Germinal center (tissue), 1 donor: ENCODE measurements around the gene IL7R.

Experiments
- DNase-seq: peaks from one replicate; pipeline ENCODE4 v3.0.0; 2012; ENCODE audit warnings: mixed read lengths, low spot score

IL7R gene, protein sequence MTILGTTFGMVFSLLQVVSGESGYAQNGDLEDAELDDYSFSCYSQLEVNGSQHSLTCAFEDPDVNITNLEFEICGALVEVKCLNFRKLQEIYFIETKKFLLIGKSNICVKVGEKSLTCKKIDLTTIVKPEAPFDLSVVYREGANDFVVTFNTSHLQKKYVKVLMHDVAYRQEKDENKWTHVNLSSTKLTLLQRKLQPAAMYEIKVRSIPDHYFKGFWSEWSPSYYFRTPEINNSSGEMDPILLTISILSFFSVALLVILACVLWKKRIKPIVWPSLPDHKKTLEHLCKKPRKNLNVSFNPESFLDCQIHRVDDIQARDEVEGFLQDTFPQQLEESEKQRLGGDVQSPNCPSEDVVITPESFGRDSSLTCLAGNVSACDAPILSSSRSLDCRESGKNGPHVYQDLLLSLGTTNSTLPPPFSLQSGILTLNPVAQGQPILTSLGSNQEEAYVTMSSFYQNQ

DNA sequence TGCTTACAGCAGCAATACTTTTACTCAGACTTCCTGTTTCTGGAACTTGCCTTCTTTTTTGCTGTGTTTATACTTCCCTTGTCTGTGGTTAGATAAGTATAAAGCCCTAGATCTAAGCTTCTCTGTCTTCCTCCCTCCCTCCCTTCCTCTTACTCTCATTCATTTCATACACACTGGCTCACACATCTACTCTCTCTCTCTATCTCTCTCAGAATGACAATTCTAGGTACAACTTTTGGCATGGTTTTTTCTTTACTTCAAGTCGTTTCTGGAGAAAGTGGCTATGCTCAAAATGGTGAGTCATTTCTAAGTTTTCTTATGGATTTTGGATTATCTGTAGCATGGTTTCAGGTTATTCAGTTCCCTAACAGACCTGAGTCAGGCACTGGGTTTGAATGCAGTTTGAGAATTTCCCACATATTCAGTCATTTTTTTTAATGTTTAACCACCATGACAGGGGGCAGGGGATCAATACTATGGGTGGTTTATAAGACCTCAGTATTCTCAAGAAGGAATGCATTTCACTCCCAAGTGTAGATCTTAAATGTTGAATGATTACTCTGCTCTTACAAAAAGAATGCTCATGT, at the start of gene IL7R:
TSS of gene IL7R (plus strand) at position 127 of the 587 bp plus-strand sequence. CDS start at position 214, 87 bp downstream.
- no peak for DNase-seq

DNA sequence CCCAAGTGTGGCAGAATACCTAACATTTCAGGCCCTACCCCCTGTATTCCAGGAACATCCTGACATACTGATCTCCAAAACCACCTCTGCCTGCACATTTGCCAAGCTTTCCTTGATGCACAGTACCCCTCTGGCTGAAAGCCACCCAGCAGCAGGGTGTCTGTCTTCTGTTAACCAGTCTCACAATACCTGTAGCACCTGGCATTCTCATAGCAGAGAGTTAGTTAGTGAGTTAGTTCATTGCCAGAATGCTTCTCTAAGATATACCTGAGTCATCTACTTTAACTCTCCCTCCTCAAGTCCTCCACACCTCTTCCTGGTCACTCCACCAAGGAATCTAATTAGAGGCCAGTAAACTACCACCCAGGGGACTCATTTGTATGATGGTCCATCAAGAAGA, 46.1 kb upstream of the IL7R start:
- no peak for DNase-seq

DNA sequence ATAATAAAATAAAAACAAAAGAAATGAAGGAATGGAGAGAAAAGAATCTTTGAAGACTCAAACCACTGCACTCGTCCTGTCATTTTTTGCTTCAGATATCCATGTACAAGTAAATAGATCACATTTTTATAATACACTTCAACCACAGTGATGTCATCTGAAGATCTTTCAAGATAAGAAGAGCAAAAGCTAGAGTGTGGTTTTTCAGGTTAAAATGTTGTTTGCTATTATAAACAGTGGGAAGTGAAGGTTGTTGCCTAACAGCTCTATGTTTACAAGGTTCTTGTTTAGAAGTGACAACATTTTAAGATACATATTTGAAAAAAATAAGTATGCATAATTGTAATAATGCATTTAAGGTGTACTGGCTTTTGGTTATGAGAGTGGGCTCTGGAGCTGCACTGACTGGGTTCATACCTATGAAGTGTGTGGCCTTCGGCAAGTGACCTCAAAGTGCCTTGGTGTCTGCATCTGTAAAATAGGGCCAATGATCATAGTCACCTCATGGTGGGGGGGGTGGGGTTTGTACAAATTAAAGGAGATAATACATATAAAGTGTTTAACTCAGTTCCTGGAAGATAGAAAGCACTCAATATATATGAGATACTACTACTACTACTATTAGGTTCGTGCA, 45.5 kb upstream of the IL7R start:
- DNase-seq = no peak

DNA sequence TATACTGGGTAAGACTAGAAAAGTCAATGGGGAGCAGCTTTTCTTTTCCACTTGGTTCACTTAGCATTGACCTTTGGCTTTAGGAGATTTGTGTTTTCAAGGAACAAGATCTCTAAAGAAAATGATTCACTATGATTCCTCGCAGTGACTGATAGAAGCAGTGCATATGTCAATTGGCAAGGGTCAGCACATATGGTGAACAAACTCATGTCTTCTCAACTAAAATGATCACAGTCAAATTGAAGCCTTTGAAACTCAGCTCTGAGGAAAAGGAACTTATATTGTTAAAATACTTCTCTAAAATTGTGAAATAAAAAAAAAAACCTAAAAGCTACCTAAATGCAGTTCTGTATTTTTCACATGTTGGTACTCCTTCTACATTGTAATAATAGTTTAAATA, 43.2 kb upstream of the IL7R start:
- DNase-seq = no peak

DNA sequence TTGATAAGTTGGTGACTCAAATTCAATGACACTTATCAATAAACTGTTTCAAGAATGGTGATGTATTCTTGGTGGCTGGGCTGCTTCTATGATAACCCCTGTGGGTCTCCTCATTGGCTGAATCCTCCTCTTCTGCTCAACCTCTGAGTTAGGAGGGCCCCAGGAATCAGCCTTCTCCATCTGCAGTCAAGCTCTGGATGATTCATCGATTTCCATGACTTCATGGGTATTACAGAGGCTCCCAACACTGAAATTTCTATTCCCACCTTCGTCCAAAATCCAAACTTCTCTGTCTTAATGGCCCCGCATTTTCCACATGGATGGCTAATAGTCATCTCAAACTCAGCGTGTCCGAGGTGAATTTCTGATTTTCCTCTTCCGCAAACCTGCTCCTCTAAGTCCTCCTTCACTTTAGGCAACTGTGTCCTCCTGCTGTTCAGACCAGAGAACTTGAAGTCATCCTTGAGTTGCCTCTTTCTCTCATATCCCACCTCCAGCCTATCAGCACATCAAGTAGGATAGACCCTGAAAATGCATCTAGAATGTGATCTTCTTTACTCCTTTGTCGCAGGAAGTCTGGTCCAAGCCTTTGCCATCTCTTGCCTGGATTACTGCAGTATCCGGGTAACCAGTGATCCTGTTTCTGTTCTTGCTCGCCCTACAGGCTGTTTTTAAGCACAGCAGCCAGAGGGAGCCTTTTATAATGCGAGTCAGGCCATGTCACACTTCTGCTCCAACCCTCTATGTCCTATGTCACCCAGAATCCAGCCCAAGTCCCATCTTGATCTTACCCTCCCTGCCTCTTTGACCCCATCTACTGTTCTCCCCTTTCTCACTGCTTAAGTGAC, 41.4 kb upstream of the IL7R start:
- no peak for DNase-seq

DNA sequence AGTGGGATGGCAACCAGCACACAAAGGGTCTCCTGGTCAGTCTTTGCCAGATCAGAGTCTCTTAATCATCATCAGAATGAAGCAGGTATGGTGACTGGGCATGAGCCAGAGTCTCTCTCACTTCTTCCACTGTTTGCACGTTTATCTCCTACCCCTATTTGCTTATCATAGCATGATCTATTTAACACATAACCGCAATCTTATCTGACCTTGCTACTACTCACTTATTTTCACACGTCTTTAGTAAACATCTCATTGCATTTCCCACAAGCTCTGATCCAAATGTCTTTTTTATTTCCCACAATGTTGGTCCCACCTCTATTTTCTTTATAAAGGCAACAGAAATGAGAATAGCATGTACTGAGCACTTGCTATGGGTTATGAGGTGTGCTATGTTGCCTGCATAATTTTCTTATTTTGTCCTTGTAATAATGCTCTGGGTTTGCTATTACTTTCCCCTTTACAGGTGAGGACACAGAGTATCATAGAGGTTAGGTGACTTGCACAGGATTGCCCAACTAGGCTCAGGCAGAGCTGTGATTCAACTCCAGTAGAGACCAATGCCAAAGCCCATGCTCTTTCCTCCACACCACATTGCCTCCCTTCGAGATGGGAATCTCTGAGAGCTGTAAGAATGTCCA, 39.7 kb upstream of the IL7R start:
- no peak for DNase-seq

DNA sequence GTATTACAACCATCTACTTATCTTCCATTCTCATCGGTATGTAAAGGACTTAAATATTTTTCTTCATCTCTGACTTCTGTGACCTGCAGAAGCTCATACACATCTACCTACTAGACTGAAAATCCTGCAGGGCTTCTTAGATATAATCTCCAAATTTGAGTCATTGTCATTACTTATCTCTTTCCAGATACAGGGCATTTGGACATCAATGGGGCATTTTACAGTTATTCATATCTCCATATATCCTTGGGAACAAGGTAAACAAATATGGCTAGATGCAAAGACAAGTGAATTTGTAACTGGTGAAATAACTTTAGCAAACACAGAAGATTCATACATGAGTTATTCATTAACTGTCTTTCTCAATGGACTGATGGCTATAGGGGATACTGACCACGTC, 37.7 kb upstream of the IL7R start:
- DNase-seq = no peak

DNA sequence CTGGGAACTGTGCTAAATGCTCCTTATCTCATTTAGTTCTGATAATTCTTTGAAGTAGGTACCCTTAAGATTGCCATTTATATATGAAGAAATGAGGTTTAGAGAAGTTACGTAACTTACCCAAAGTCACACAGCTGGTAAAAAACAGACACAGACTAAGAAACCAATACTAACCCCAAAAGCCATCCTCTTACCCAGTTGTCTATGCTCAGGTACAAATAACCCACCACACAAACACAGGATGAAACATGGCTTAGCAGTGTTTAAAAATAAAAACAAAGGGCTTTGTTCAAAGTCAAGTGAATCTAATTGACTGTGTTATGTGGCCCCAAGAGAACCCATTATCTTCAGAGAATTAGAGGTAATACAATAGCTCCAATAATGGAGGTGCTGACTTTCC, 37.0 kb upstream of the IL7R start:
- DNase-seq = no peak

DNA sequence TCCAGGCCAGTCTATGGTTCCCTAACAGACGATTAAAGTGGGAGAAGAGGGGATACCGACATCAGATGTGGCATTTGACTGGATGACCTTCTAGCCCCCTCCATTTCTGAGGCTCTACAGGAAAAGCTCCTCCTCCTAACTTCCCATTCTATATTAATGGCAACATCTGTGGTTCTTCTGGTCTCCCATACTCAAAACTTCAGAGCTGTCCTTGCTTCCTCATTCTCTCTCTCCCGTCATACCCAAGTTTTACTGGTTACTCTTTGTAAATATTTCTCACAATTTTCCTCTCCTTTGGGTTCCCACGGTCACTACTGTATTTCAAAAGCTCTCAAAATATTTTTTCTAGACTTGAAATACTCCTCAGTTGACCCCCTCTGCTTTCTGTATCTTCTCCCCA, 36.0 kb upstream of the IL7R start:
- no peak for DNase-seq

DNA sequence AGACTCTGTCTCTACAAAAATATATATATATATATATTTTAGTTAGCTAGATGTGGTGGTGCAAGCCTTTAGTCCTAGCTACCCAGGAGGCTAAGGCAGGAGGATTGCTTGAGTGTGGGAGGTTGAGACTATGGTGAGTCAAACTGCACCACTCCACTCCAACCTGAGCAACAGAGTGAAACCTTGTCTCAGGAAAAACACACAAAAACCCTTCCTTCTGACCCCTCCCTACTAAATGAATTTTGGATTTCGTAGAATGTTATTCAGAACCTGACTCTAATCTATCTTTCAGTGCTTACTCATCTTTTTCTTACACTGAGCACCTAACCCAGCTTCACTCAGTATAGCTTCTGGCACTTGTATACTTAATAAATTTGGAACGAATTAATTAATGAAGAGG, 35.2 kb upstream of the IL7R start:
- DNase-seq = no peak

DNA sequence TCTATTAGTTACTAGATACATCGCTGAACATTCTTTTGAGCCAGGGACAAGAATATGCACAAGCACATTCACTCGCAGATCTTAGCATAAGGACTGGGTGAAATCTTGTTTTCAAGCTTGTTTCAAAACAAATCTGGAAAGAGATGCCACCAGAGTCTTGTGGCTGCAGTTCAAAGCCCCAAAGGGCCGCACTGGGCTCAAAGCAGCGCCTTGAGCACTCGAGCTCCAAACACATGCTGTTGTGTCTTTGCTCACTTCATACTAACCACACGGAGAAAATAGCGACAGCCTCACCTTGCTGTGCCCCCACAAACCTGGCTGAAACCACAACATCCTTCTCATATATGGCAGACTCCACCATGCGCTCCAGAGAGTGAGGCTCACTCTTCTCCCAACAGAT, 34.2 kb upstream of the IL7R start:
- DNase-seq = no peak

DNA sequence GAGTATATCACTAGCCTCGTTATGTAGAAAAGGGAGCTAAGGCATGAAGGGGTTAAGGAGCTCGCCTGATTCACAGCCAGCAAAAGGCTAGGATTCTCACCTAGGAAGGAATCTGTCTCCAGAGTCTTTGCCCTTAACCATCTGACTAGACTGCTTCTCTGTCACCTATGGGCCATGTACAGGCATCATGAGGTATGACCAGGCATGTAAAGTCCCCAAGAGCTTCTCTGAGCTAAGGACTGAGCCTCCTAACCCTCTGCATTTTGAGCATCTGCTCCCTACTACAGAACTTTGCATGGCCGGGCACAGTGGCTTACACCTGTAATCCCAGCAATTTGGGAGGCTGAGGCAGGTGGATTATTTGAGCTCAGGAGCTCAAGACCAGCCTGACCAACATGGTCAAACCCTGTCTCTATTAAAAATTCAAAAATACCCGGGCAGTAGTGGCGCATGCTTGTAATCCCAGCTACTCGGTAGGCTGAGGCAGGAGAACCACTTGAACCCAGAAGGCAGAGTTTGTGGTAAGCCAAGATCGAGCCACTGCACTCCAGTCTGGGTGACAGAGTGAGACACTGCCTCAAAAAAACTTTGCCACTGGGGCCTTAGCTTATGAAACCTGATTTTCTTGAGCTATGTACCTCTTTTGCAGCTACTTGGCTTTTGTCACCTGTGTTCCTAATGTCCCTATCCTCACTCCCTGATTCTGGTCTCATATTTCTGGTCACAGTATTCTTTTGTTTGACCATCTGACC, 33.2 kb upstream of the IL7R start:
- DNase-seq = no peak

DNA sequence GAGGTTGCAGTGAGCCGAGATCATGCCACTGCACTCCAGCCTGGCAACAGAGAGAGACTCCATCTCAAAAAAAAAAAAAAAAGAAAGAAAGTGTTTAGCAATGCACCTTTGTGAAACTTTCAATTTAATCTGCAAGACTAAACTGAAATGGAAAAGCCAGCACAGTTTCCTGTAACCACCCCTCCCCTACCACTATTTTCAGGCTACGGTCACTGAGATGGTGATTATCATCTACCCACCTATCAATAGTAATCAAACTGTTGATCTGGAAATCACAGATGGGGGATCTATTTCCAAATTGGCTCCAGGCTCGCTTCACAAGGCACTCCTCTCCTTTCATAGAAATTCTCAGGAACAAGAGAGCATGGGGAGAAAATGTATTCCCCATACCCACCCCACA, 30.6 kb upstream of the IL7R start:
- no peak for DNase-seq

DNA sequence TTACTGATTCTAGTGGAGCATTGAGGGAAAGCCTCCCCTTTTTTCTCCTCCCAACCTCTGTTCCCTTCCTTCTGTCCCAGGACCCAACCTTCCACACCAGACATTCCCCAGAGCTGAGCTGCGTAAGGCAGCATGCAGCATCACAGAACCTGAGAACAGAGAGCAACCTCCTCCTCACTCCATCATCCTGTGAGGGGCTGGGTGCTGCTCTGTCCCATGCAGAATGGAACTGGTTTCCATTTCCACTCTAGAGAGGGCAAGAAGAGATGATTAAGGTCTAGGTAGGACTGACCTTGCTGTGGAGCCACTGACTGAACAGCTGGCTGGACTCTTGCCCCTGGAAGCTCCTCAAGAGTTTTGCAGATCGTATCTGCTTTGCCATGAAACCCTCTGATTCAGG, 30.1 kb upstream of the IL7R start:
- no peak for DNase-seq

DNA sequence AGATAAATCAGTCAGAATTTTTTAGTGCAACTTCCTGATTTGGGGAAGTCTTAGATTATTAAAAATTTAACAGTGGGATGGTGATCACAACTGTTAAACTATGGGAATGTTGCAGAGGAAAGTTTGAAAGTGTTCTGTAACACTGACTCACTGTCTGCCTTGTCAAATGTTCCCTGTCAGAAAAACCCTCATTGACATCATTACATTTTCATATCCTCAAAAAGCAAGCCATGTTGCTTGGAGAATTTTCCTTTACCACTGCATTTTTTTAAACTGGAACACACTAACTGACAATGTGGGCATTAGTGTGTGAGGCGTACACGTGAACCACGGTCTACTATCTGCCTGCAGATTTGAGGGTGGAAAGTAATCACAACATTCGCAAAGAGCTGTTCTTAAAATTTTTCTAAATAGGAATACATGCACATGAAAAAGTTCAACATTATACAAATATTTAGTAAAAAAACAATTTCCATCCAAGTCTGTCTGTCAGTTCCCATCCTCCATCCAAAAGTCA, 28.6 kb upstream of the IL7R start:
- DNase-seq = no peak

DNA sequence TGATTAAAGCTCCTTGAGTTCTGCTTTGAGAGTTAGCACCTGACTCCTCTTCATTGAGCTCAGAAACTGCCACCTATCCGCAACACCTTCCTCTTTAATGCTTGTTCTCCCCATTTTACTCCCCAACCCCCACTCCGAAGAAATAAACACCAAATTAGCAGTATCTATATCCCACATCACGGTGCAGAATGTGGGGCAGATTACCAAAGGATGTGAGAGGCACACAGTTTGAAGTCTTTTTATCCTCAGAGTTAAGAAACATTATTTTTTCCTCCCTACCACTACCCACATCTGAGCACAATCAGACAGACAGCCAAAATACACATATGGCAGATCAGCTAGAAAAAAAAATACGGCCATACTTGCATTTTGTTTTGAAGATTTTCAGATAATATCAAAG, 26.1 kb upstream of the IL7R start:
- no peak for DNase-seq

DNA sequence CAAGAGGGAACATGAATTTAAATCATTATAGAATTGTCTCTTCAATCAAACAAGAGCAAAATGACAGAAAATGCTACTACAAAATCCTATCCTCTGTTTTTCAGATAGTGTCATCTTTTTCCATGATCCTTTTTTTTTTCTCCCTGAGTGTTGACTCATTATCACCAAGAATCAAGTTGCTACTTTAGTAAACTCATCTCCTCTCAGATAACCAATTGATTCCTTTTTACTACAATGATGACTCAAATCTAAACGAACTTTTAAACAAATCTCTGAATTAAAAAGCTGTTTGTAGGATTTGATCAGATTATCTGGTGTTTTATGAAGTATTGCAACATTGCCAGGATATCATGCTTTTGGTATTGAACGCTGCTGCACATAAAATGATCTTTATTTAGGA, 23.9 kb upstream of the IL7R start:
- no peak for DNase-seq

DNA sequence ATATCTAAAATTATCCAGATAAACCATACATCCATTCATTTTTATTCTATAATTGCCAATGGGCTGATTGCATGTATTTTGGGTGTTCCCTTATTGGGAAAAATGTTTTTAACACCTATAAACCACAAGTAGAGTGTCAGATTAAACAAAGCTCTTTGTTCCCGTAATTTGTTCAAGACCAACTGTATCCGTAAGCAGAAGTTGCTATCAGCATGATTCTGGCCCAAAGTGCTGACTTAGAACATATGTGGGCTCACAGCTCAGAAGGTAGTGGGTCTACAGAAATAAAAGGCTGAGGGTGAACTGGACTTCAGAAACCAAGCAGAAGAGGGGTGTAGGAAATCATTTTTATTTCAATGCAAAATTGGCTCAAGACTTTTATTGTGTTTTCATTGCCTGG, 23.5 kb upstream of the IL7R start:
- no peak for DNase-seq

DNA sequence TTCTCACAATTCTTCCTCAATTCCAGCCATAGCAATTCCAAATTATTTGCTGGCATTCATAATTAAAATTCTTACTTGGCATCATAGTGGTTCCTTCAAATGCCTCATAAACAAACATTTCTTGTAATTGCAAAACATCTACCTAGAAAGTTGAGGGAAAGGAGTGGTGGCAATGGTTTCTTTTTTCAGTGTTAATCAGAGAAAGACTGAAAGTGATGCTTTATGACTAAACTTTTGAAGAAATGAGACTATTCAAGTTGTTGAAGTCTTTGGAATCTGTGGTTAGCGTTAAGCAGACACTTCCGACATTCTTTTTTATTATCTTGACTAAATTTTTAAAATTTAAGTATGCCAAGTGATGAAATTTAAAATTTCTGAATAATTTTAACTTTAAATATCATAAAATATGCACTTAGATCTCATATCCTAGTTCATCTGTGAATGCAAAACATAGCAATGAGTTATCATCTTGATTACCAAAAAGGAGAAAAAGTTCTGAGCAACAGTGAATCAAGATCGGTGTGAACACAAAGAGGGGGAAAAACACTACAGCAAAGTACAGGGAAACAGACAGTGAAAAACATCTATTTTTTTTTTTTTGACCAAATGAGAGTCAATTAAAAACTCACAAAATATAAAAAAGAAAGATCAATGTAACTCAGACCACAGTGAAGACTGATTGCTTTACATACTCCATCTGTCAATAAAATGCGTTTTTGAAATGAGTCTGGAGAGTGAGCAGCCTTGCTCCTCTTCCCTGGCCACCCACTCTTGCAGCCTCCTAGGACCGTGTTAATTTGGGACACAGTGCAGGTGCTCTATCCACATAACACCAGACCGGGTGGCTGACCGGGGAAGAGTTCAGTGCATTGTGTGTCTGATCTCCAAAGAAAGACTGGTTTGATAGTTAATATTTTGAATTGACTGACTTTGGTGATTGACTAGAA, 20.6 kb upstream of the IL7R start:
- DNase-seq = no peak
